ENCODE results near the gene TIGD6. TPM values are rescaled to one million over a fixed set of nuclear protein-coding genes. Genes with fewer than 3 reads are reported as not detected.

Gene TIGD6
- total and polyA plus RNA-seq, 4 donors, result 1.3 to 2.9 (median 2.1) TPM

GRCh38 chr5:149975409-149975808, 25.0 kb downstream of the TIGD6 start:
- no peaks in the 10 kb centered on the region for H3K9me3 ChIP-seq (ENCODE audit: control insufficient read depth in 4 of 4, low read length in 3 of 4)
- no peak overlapping the region for H3K4me3 ChIP-seq (ENCODE audit: low read depth in 1 of 3, low read length in 3 of 3)
- no peak overlapping the region for H3K27ac ChIP-seq (ENCODE audit: low read depth in 1 of 2, low read length in 2 of 2)
- no peaks in the 10 kb centered on the region for H3K27me3 ChIP-seq (ENCODE audit: control insufficient read depth in 4 of 4, insufficient read depth in 4 of 4, low read length in 3 of 4)
- TF ChIP-seq FOXA1 (IDR thresholded peaks at IDR 0.05), result no peak
- no peak for TF ChIP-seq JUND (IDR thresholded peaks at IDR 0.05)
- TF ChIP-seq MAX (IDR thresholded peaks at IDR 0.05), result no peak
- no peak for TF ChIP-seq FOXA2 (IDR thresholded peaks at IDR 0.05)
- H3K36me3 ChIP-seq (ENCODE audit: control insufficient read depth in 4 of 4, insufficient read depth in 3 of 4, low read depth in 1 of 4, low read length in 3 of 4), result no peaks in the 10 kb centered on the region
- no peak overlapping the region for H3K9ac ChIP-seq (ENCODE audit: low read depth in 1 of 2, low read length in 2 of 2)
- no peak for DNase-seq (ENCODE audit: low spot score)
- 58% methylated on average over 2 of the region's 2 CpGs for WGBS
- H3K4me1 ChIP-seq (ENCODE audit: control insufficient read depth in 4 of 4, insufficient read depth in 4 of 4, low read length in 3 of 4), result no peaks in the 10 kb centered on the region

- no peaks in the 10 kb centered on the region for H3K36me3 ChIP-seq (ENCODE audit: control insufficient read depth in 4 of 4, insufficient read depth in 3 of 4, low read depth in 1 of 4, low read length in 3 of 4)
- TF ChIP-seq NR2F2 (IDR thresholded peaks at IDR 0.05) (no peak), RAD21 (IDR thresholded peaks at IDR 0.05) (no peak), EGR1 (IDR thresholded peaks at IDR 0.05; ENCODE audit: low read depth in 2 of 2) (no peak), MAX (IDR thresholded peaks at IDR 0.05) (no peak), FOXA2 (IDR thresholded peaks at IDR 0.05) (no peak), GABPA (IDR thresholded peaks at IDR 0.05 in 1 of 2, conservative IDR thresholded peaks at IDR 0.05 in 1 of 2) (no peak), JUND (IDR thresholded peaks at IDR 0.05) (no peak), CTCF (IDR thresholded peaks at IDR 0.05; ENCODE audit: low read depth, low read length, missing input control) (no peak)
- no peak overlapping the region for H3K9ac ChIP-seq (ENCODE audit: low read depth in 1 of 2, low read length in 2 of 2)
- DNase-seq (ENCODE audit: low spot score), result no peak
- no peaks in the 10 kb centered on the region for H3K4me1 ChIP-seq (ENCODE audit: control insufficient read depth in 4 of 4, insufficient read depth in 4 of 4, low read length in 3 of 4)
- H3K27me3 ChIP-seq (ENCODE audit: control insufficient read depth in 4 of 4, insufficient read depth in 4 of 4, low read length in 3 of 4), result no peaks in the 10 kb centered on the region
- H3K4me3 ChIP-seq (ENCODE audit: low read depth in 1 of 3, low read length in 3 of 3), result no peak overlapping the region
- H3K9me3 ChIP-seq (ENCODE audit: control insufficient read depth in 4 of 4, low read length in 3 of 4), result no peaks in the 10 kb centered on the region
- 91% methylated on average over 4 of the region's 4 CpGs for WGBS
- H3K27ac ChIP-seq (ENCODE audit: low read depth in 1 of 2, low read length in 2 of 2), result no peak overlapping the region
Measured at GRCh38 chr5:149969181-149969930, 31.1 kb downstream of the TIGD6 start.

GRCh38 chr5:149966946-149967345, 33.5 kb downstream of the TIGD6 start:
- H3K9ac ChIP-seq (ENCODE audit: low read depth in 1 of 2, low read length in 2 of 2), result no peak overlapping the region
- H3K4me3 ChIP-seq (ENCODE audit: low read depth in 1 of 3, low read length in 3 of 3), result no peak overlapping the region
- no peaks in the 10 kb centered on the region for H3K36me3 ChIP-seq (ENCODE audit: control insufficient read depth in 4 of 4, insufficient read depth in 3 of 4, low read depth in 1 of 4, low read length in 3 of 4)
- H3K27ac ChIP-seq (ENCODE audit: low read depth in 1 of 2, low read length in 2 of 2), result no peak overlapping the region
- H3K27me3 ChIP-seq (ENCODE audit: control insufficient read depth in 4 of 4, insufficient read depth in 4 of 4, low read length in 3 of 4), result no peaks in the 10 kb centered on the region
- H3K9me3 ChIP-seq (ENCODE audit: control insufficient read depth in 4 of 4, low read length in 3 of 4), result no peaks in the 10 kb centered on the region
- DNase-seq (ENCODE audit: low spot score), result no peak
- H3K4me1 ChIP-seq (ENCODE audit: control insufficient read depth in 4 of 4, insufficient read depth in 4 of 4, low read length in 3 of 4), result no peaks in the 10 kb centered on the region
- 77% methylated on average over 3 of the region's 3 CpGs for WGBS
- no peak for TF ChIP-seq GABPA (IDR thresholded peaks at IDR 0.05 in 1 of 2, conservative IDR thresholded peaks at IDR 0.05 in 1 of 2)
- TF ChIP-seq CTCF (IDR thresholded peaks at IDR 0.05; ENCODE audit: low read depth, low read length, missing input control), result no peak
- TF ChIP-seq YY1 (IDR thresholded peaks at IDR 0.05), result no peak
- TF ChIP-seq RXRA (IDR thresholded peaks at IDR 0.05), result no peak
- TF ChIP-seq EGR1 (IDR thresholded peaks at IDR 0.05; ENCODE audit: low read depth in 2 of 2), result no peak
- TF ChIP-seq ZBTB33 (IDR thresholded peaks at IDR 0.05), result no peak
- no peak for TF ChIP-seq RAD21 (IDR thresholded peaks at IDR 0.05)
- TF ChIP-seq HNF4G (IDR thresholded peaks at IDR 0.05), result no peak
- no peak for TF ChIP-seq NR2F2 (IDR thresholded peaks at IDR 0.05)
- TF ChIP-seq SP1 (IDR thresholded peaks at IDR 0.05), result no peak
- TF ChIP-seq ATF3 (IDR thresholded peaks at IDR 0.05), result no peak
- TF ChIP-seq FOXA1 (IDR thresholded peaks at IDR 0.05), result no peak
- TF ChIP-seq TAF1 (conservative IDR thresholded peaks at IDR 0.05), result no peak
